Muscle layer of colon (tissue), 2 donors: ENCODE measurements around the gene OPCML.

Experiments used
- H3K27ac ChIP-seq: one replicate; pipeline ENCODE4 v1.7.0; 2013; ENCODE audit warnings: low read depth, mild to moderate bottlenecking, low read length, moderate library complexity
- H3K27me3 ChIP-seq, 2 donors: one replicate each; pipeline ENCODE4 v1.7.0; 2013; ENCODE audit warnings: low read length in 2 of 2, mild to moderate bottlenecking in 2 of 2; ENCODE audit not compliant: insufficient read depth in 2 of 2, control insufficient read depth in 1 of 2
- H3K36me3 ChIP-seq: one replicate; pipeline ENCODE4 v1.7.0; 2013; ENCODE audit warnings: mild to moderate bottlenecking, low read length; ENCODE audit not compliant: insufficient read depth
- H3K4me1 ChIP-seq: one replicate; pipeline ENCODE4 v1.7.0; 2013; ENCODE audit warnings: mild to moderate bottlenecking, low read length; ENCODE audit not compliant: insufficient read depth
- H3K4me3 ChIP-seq, 2 donors: one replicate each; pipeline ENCODE4 v1.7.0; 2013; ENCODE audit warnings: low read length in 2 of 2, low read depth in 1 of 2, mild to moderate bottlenecking in 1 of 2, moderate library complexity in 1 of 2
- H3K9ac ChIP-seq: one replicate; pipeline ENCODE4 v1.7.0; 2013; ENCODE audit warnings: low read length
- H3K9me3 ChIP-seq: one replicate; pipeline ENCODE4 v1.7.0; 2013; ENCODE audit warnings: mild to moderate bottlenecking, low read length
- donor health status: abdominal sarcoma.
- donor health status: Adenocarcinoma of cecum.

Gene OPCML

DNA sequence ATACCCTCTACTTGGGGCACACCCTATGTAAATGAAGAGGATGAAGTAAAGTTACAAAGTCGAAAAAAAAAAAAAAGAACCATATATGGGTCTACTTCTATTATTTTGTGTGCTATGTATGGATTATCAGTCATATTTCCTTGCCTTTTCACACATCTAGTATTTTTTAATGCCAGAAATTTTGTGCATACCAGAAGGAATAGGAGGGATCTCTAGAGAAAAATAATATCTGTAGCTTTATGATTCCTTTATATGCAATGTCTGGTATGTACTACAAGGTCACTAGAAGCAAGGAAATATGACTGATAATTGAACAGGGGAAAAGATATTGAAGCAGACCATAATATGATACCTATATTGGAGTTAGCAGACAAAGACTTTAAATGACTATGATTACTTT is 713.4 kb downstream of the OPCML start:
- no peak overlapping the region for H3K4me3 ChIP-seq
- no peaks in the 10 kb centered on the region for H3K9me3 ChIP-seq
- H3K27me3 ChIP-seq = no peaks in the 10 kb centered on the region
- no peaks in the 10 kb centered on the region for H3K36me3 ChIP-seq
- no peak overlapping the region for H3K27ac ChIP-seq
- H3K4me1 ChIP-seq = no peaks in the 10 kb centered on the region
- no peak overlapping the region for H3K9ac ChIP-seq

- no peaks in the 10 kb centered on the region for H3K4me1 ChIP-seq
These were observed 714.9 kb downstream of the OPCML start for GRCh38 chr11:132817387-132817786.

GRCh38 chr11:132814410-132814809 is 717.9 kb downstream of the OPCML start:
- no peak overlapping the region for H3K9ac ChIP-seq
- H3K27ac ChIP-seq = no peak overlapping the region
- H3K4me1 ChIP-seq = no peaks in the 10 kb centered on the region
- no peak overlapping the region for H3K4me3 ChIP-seq
- no peaks in the 10 kb centered on the region for H3K9me3 ChIP-seq
- no peaks in the 10 kb centered on the region for H3K36me3 ChIP-seq
- no peaks in the 10 kb centered on the region for H3K27me3 ChIP-seq

More at GRCh38 chr11:132817387-132817786, 714.9 kb downstream of the OPCML start:
- Histone ChIP-seq H3K4me3 (no peak overlapping the region), H3K9me3 (no peaks in the 10 kb centered on the region), H3K36me3 (no peaks in the 10 kb centered on the region), H3K27me3 (no peaks in the 10 kb centered on the region), H3K27ac (no peak overlapping the region), H3K9ac (no peak overlapping the region)

DNA sequence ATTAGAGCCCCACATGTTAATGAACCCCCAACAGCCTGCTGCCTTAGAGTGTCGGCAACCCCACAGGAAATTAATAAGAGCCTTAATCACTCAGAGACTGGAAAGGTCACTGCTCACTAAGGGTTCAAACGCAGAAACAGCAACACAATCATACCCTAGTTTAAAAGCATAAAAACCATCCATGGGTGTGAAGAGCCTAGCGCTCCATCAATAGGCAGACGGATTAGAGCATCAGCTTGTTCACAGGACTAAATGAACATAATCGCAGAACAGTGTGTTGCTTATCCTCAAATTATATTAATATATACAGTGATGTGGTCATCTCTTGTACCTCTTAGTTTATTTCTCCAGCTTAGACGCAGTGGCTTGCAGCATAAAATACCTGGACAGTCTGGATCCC is 720.7 kb downstream of the OPCML start:
- no peaks in the 10 kb centered on the region for H3K27me3 ChIP-seq
- H3K27ac ChIP-seq = no peak overlapping the region
- no peak overlapping the region for H3K9ac ChIP-seq
- no peaks in the 10 kb centered on the region for H3K4me1 ChIP-seq
- H3K36me3 ChIP-seq = no peaks in the 10 kb centered on the region
- H3K4me3 ChIP-seq = no peak overlapping the region
- no peaks in the 10 kb centered on the region for H3K9me3 ChIP-seq

GRCh38 chr11:132809070-132809469 is 723.2 kb downstream of the OPCML start:
- H3K27me3 ChIP-seq = no peaks in the 10 kb centered on the region
- H3K36me3 ChIP-seq = no peaks in the 10 kb centered on the region
- H3K9ac ChIP-seq = no peak overlapping the region
- H3K4me1 ChIP-seq = no peaks in the 10 kb centered on the region
- no peak overlapping the region for H3K27ac ChIP-seq
- H3K4me3 ChIP-seq = no peak overlapping the region
- no peaks in the 10 kb centered on the region for H3K9me3 ChIP-seq

GRCh38 chr11:132804258-132804657 is 728.0 kb downstream of the OPCML start:
- Histone ChIP-seq H3K4me1 (no peaks in the 10 kb centered on the region), H3K27me3 (no peaks in the 10 kb centered on the region), H3K4me3 (no peak overlapping the region), H3K36me3 (no peaks in the 10 kb centered on the region), H3K9me3 (no peaks in the 10 kb centered on the region), H3K27ac (no peak overlapping the region), H3K9ac (no peak overlapping the region)

DNA sequence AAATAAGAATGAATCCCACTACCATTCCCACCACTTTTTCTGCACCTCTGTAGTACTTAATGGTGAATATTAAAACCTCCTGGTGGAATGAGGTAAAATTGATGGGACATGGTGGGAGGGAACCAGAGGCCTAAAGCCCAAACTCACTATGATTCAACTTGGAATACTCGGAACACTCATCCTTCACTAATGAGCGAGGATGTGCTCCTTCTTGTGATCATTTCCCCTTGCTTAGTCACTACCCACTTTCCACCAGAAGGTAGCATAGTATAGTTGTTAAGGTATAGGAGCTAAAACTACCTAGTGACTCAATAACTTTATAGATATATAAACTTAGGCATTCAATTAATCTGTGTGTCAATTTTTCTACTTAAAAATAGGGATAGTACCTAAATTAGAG is 728.9 kb downstream of the OPCML start:
- Histone ChIP-seq H3K9ac (no peak overlapping the region), H3K9me3 (no peaks in the 10 kb centered on the region)

GRCh38 chr11:132802947-132803346 is 729.4 kb downstream of the OPCML start:
- H3K9me3 ChIP-seq = no peaks in the 10 kb centered on the region
- no peak overlapping the region for H3K27ac ChIP-seq
- H3K36me3 ChIP-seq = no peaks in the 10 kb centered on the region
- no peaks in the 10 kb centered on the region for H3K4me1 ChIP-seq
- no peak overlapping the region for H3K9ac ChIP-seq
- no peaks in the 10 kb centered on the region for H3K27me3 ChIP-seq
- no peak overlapping the region for H3K4me3 ChIP-seq

More for the DNA sequence above, 728.9 kb downstream of the OPCML start:
- Histone ChIP-seq H3K4me3 (no peak overlapping the region), H3K4me1 (no peaks in the 10 kb centered on the region), H3K27ac (no peak overlapping the region), H3K36me3 (no peaks in the 10 kb centered on the region), H3K27me3 (no peaks in the 10 kb centered on the region)

- Histone ChIP-seq H3K27ac (no peak overlapping the region), H3K36me3 (no peaks in the 10 kb centered on the region), H3K4me3 (no peak overlapping the region), H3K4me1 (no peaks in the 10 kb centered on the region), H3K9me3 (no peaks in the 10 kb centered on the region), H3K9ac (no peak overlapping the region), H3K27me3 (no peaks in the 10 kb centered on the region)
These were observed 738.5 kb downstream of the OPCML start for GRCh38 chr11:132793831-132794230.

GRCh38 chr11:132792341-132793140 is 739.8 kb downstream of the OPCML start:
- Histone ChIP-seq H3K9ac (no peak overlapping the region), H3K9me3 (no peaks in the 10 kb centered on the region), H3K4me1 (no peaks in the 10 kb centered on the region), H3K4me3 (no peak overlapping the region), H3K27me3 (no peaks in the 10 kb centered on the region), H3K27ac (no peak overlapping the region), H3K36me3 (no peaks in the 10 kb centered on the region)

GRCh38 chr11:132790971-132791370 is 741.3 kb downstream of the OPCML start:
- H3K27ac ChIP-seq = no peak overlapping the region
- no peaks in the 10 kb centered on the region for H3K4me1 ChIP-seq
- no peaks in the 10 kb centered on the region for H3K36me3 ChIP-seq
- H3K9me3 ChIP-seq = no peaks in the 10 kb centered on the region
- H3K4me3 ChIP-seq = no peak overlapping the region
- no peak overlapping the region for H3K9ac ChIP-seq
- H3K27me3 ChIP-seq = no peaks in the 10 kb centered on the region

GRCh38 chr11:132790466-132790865 is 741.8 kb downstream of the OPCML start:
- Histone ChIP-seq H3K4me1 (no peaks in the 10 kb centered on the region), H3K27me3 (no peaks in the 10 kb centered on the region), H3K9ac (no peak overlapping the region), H3K4me3 (no peak overlapping the region), H3K27ac (no peak overlapping the region), H3K9me3 (no peaks in the 10 kb centered on the region), H3K36me3 (no peaks in the 10 kb centered on the region)
